ENCODE results near the gene ISL2.
A peak's percentile ranks its signal among the peaks of the same experiment; 100 is the strongest.
"Not testable (repeated sequence)": the region's sequence is repeated elsewhere in the genome, so short reads cannot be mapped to it uniquely, and the experiment has no call there.

ISL2 gene

GRCh38 chr15:76312540-76313174 is 23.9 kb upstream of the ISL2 start:
- DNase-seq (ENCODE audit: low read depth in 1 of 2, low spot score in 1 of 2): peak; percentile 41 to 97
- TF ChIP-seq JUND (IDR thresholded peaks at IDR 0.05; ENCODE audit: low read depth): peak; percentile 100
- in situ Hi-C loops (cut with HindIII; ENCODE audit: low pct_unique_long_range_greater_than_20kb, low sequenced_read_pairs): no loop called here

DNA sequence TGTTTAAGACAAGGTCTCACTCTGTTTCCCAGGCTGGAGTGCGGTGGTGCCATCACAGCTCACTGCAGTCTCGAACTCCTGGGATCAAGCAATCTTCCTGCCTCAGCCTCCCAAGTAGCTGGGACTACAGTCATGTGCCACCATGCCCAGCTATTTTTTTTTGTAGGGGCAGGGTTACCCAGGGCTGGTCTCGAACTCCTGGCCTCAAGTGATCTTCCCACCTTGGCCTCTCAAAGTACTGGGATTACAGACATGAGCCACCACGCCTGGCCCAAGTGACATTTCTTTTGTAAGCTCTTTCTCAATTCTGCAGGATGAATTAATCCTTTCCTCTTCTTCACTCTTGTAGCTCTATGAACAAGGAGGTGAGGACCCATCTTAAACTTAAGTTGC is 23.4 kb upstream of the ISL2 start:
- DNase-seq (ENCODE audit: low read depth in 1 of 2, low spot score in 1 of 2): peak in 1 of 2 experiments; percentile 26
- in situ Hi-C loops (cut with HindIII; ENCODE audit: low pct_unique_long_range_greater_than_20kb, low sequenced_read_pairs): not testable (repeated sequence)

DNA sequence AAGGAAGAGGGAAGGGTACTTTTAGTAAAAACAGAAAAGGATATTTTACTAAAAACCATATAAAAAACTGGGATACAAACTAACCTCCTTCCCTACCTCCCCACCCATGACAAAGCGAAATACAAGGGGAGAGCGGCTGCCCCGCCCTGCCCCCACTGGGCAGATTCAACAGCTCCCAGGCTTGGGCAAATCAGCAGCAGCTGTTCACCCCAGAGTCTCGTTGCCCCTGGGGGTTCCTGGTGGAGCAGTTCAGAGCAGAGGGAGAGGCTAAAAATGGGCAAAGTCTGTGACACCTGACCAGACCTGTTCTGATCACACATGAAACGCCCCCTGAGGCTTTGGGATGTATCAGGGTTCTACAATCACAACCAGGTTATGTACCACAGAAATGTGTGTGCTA is 22.8 kb upstream of the ISL2 start:
- in situ Hi-C loops (cut with HindIII; ENCODE audit: low pct_unique_long_range_greater_than_20kb, low sequenced_read_pairs): no loop called here
- TF ChIP-seq JUND (IDR thresholded peaks at IDR 0.05; ENCODE audit: low read depth): no peak

GRCh38 chr15:76320012-76320411 is 16.6 kb upstream of the ISL2 start:
- in situ Hi-C loops (cut with HindIII; ENCODE audit: low pct_unique_long_range_greater_than_20kb, low sequenced_read_pairs): no loop called here
- no peak for TF ChIP-seq JUND (IDR thresholded peaks at IDR 0.05; ENCODE audit: low read depth)
- DNase-seq (ENCODE audit: low read depth in 1 of 2, low spot score in 1 of 2): no peak

More for the DNA sequence above, 22.8 kb upstream of the ISL2 start:
- peak in 1 of 2 experiments; percentile 83 for DNase-seq (ENCODE audit: low read depth in 1 of 2, low spot score in 1 of 2)

GRCh38 chr15:76321171-76321570 is 15.4 kb upstream of the ISL2 start:
- no peak for TF ChIP-seq JUND (IDR thresholded peaks at IDR 0.05; ENCODE audit: low read depth)
- in situ Hi-C loops (cut with HindIII; ENCODE audit: low pct_unique_long_range_greater_than_20kb, low sequenced_read_pairs): no loop called here
- no peak for DNase-seq (ENCODE audit: low read depth in 1 of 2, low spot score in 1 of 2)

DNA sequence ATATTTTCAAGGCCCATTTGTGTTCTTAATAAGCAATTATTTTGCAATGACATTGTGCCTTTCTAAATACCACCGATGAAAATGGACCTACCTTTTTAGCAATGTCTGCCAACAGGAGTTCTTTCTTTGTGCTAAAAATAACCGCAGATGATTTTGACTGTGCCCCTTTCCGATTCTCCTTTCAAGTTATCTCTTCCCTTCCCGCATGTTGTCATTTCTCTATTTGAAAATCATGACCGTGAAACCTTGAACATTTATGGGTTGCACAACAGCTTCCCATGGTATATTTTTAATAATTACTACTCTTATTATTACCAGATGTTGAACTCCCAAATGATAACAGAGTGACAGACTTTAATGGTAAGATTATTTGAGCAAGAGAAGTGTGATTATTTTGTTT is 15.0 kb upstream of the ISL2 start:
- TF ChIP-seq JUND (IDR thresholded peaks at IDR 0.05; ENCODE audit: low read depth): no peak
- DNase-seq (ENCODE audit: low read depth in 1 of 2, low spot score in 1 of 2): no peak
- in situ Hi-C loops (cut with HindIII; ENCODE audit: low pct_unique_long_range_greater_than_20kb, low sequenced_read_pairs): no loop called here

DNA sequence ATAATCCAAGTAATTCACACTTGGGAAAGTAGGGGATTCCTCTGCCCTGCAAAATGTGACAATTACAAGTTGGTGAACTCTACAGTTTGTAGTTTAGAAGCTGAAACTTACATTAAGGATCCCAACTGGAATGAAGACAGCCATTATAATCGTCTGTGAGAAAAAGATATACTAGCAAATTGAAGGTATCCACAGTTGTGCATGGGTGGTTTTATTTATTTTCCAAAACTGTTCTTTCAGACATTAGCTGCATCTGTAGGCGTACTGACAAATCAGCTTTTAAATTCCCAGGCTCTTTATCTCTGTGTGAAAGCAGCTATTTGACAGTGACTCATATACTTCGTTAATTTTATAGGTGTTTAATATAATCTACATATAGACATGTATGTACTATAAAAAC is 12.5 kb upstream of the ISL2 start:
- no peak for DNase-seq (ENCODE audit: low read depth in 1 of 2, low spot score in 1 of 2)
- in situ Hi-C loops (cut with HindIII; ENCODE audit: low pct_unique_long_range_greater_than_20kb, low sequenced_read_pairs): no loop called here
- no peak for TF ChIP-seq JUND (IDR thresholded peaks at IDR 0.05; ENCODE audit: low read depth)

DNA sequence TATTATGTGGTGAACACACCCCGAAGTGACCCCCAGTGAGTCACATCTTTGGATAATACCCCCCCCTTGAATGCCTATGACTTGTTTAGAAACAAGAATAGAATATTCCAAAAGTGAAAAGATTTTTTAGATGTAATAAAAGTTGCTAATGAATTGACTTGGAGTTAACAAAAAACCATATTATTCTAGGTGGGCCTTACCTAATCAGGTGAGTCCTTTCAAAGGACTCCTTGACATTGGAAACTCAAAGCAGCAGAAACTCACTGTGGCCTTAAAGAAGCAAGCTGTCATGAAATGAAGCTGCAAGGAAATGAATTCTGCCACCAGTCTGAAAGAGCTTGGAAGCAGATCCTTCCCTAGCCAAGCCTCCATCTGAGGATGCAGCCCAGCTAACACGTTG is 10.9 kb upstream of the ISL2 start:
- TF ChIP-seq JUND (IDR thresholded peaks at IDR 0.05; ENCODE audit: low read depth): no peak
- in situ Hi-C loops (cut with HindIII; ENCODE audit: low pct_unique_long_range_greater_than_20kb, low sequenced_read_pairs): no loop called here
- DNase-seq (ENCODE audit: low read depth in 1 of 2, low spot score in 1 of 2): no peak

GRCh38 chr15:76327191-76328105 is 9.1 kb upstream of the ISL2 start:
- in situ Hi-C loops (cut with HindIII; ENCODE audit: low pct_unique_long_range_greater_than_20kb, low sequenced_read_pairs): no loop called here
- DNase-seq (ENCODE audit: low read depth in 1 of 2, low spot score in 1 of 2): no peak
- TF ChIP-seq JUND (IDR thresholded peaks at IDR 0.05; ENCODE audit: low read depth): no peak

DNA sequence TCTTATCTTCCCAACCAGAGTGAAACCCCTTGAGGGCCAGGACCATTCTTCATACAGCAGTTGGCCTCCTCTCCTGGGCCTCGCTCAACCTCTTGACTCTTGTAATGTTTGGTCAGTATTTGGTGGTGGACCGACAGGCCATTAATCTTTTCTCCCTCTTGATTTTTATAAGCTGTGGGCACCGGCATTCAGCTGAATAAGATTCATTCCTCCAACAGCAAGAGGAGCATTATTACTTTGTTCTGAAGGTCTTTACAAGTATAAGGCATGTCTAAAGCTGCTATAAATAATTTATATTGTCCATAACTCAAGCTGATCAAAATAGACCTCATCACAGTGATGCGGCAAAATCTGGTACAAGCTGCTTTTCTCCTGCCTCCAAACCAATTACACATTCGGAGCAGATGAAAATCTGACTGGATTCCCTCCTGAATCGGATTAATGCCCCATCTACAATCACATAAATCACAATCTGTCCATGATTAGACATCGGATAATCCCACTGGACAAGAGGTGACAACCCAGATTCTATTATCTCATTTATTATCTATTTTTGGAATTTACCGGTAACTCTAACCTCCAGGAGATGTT is 8.4 kb upstream of the ISL2 start:
- in situ Hi-C loops (cut with HindIII; ENCODE audit: low pct_unique_long_range_greater_than_20kb, low sequenced_read_pairs): no loop called here
- no peak for DNase-seq (ENCODE audit: low read depth in 1 of 2, low spot score in 1 of 2)
- TF ChIP-seq JUND (IDR thresholded peaks at IDR 0.05; ENCODE audit: low read depth): no peak

DNA sequence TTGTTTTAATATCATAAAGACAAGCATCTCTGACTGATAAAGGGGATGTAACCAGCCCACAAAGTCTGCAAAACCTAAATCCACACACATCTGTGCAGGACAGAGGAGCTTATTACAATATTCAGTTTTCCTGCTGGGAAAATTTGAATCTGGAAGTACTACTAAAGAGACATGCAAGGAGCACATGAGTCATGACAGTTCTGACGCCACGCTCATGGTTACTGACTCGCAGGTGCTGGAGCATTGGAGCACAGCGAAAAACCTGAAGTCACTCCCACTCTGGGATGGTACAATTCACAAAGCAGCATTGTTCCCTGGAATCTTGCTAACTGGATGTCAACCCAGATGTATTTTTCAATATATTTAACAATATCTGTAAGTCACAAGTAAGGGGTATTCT is 7.6 kb upstream of the ISL2 start:
- no peak for DNase-seq (ENCODE audit: low read depth in 1 of 2, low spot score in 1 of 2)
- no peak for TF ChIP-seq JUND (IDR thresholded peaks at IDR 0.05; ENCODE audit: low read depth)
- in situ Hi-C loops (cut with HindIII; ENCODE audit: low pct_unique_long_range_greater_than_20kb, low sequenced_read_pairs): no loop called here

DNA sequence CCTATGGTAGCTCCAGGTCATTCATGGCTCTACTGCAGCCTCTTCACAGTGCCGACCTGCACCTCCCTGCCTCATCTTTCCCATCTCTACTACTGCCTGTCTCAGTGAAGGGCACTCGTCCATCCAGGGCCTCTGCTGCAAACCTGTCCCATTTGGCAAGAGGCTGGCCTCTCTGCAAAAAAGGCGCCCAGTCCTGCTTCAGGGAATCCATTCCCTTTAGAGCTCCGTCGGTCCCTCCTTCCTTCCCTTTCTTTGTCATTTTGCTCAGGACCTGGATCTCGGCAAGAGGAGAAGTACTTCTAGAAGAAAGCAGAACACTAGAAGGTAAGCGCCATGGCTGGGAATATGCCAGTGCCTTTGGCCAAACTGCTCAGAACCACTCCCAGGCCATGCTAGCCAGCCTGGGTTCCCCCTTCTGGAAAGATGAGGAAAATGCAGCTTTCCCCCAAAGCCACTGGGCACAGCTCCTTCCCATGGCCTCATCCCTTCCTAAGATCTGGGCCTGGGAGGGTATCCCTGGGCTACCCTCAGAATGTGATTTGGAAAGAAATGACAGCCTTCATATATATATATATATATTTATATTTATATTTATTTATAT is 6.4 kb upstream of the ISL2 start:
- in situ Hi-C loops (cut with HindIII; ENCODE audit: low pct_unique_long_range_greater_than_20kb, low sequenced_read_pairs): no loop called here
- DNase-seq (ENCODE audit: low read depth in 1 of 2, low spot score in 1 of 2): peak in 1 of 2 experiments; percentile 86
- no peak for TF ChIP-seq JUND (IDR thresholded peaks at IDR 0.05; ENCODE audit: low read depth)

DNA sequence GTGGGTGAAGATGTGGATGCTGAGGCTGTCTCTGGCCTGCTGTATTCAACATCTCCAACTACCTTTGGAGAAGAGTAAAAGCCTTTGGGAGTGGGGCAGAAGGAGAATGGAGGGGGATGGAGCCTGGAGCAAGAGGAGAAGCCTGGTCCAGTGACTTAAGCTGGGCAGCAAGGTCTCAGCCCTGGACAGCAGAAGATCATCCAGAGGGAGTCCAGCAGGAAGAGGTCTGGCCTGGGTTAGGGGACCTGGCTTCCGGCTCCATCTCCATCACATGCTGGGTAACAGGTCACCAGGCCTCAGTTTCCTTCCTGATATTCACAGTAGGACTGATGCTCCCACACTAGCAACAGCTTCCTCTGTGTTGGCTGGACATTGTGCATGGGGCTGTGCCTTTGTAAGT is 3.8 kb upstream of the ISL2 start:
- in situ Hi-C loops (cut with HindIII; ENCODE audit: low pct_unique_long_range_greater_than_20kb, low sequenced_read_pairs): no loop called here
- no peak for DNase-seq (ENCODE audit: low read depth in 1 of 2, low spot score in 1 of 2)
- TF ChIP-seq JUND (IDR thresholded peaks at IDR 0.05; ENCODE audit: low read depth): no peak
